IMR-90 (cell line): ENCODE results near the gene GLI1. TPM values are rescaled to one million over a fixed set of nuclear protein-coding genes. Genes with fewer than 3 reads are reported as not detected.
A peak's percentile ranks its signal among the peaks of the same experiment; 100 is the strongest.

Experiments used
- ATAC-seq: fragments of 200-7000 bp; cut with Tn5 transposase; 2 replicates; pipeline ENCODE4 v1.9.1; 2020; ENCODE audit warnings: low read depth, mild to moderate bottlenecking, moderate library complexity
- BruUV-seq: library from RNA; stranded (reverse); fragments of 400-500 nt; replicated peaks from 2 replicates; lab custom pipeline; 2021; lab: Mats Ljungman, UMichigan
- CTCF ChIA-PET: fragments of 300-600 bp; formaldehyde crosslinking; extraction: SDS; loops from one replicate; lab custom pipeline; 2021; ENCODE audit warnings: antibody characterized with exemption; lab: Yijun Ruan, JAX
- POLR2A ChIA-PET: fragments of 300-600 bp; sonication (Branson Sonifier 250); formaldehyde crosslinking; loops from one replicate; lab custom pipeline; 2022; ENCODE audit warnings: antibody characterized with exemption; ENCODE audit not compliant: unreplicated experiment; lab: Charles Lee
- DNase-seq: peaks from one replicate; pipeline ENCODE4 v3.0.0; 2013
- H2AFZ ChIP-seq: replicated peaks from 2 replicates; pipeline ENCODE3; 2013; ENCODE audit warnings: low read length, mild to moderate bottlenecking; ENCODE audit not compliant: poor library complexity
- H2AK5ac ChIP-seq: 2 replicates; pipeline ENCODE4 v1.6.1; 2013; ENCODE audit warnings: low read depth, low read length, inconsistent platforms
- H2AK9ac ChIP-seq: replicated peaks from 2 replicates; pipeline ENCODE3; 2013; ENCODE audit warnings: mild to moderate bottlenecking, low read depth, low read length, moderate library complexity; ENCODE audit not compliant: poor library complexity
- H2BK120ac ChIP-seq: 2 replicates; pipeline ENCODE4 v1.6.1; 2013; ENCODE audit warnings: low read depth, low read length, inconsistent platforms
- H2BK15ac ChIP-seq: 3 replicates; pipeline ENCODE4 v1.6.1; 2013; ENCODE audit warnings: low read depth, low read length, inconsistent platforms
- H2BK20ac ChIP-seq: 2 replicates; pipeline ENCODE4 v1.6.1; 2013; ENCODE audit warnings: low read depth, mild to moderate bottlenecking, inconsistent platforms, low read length, moderate library complexity
- H2BK5ac ChIP-seq: 2 replicates; pipeline ENCODE4 v1.6.1; 2013; ENCODE audit warnings: mild to moderate bottlenecking, low read depth, low read length, inconsistent platforms; ENCODE audit not compliant: poor library complexity, severe bottlenecking
- H3K14ac ChIP-seq: replicated peaks from 2 replicates; pipeline ENCODE4 v1.6.1; 2013; ENCODE audit warnings: low read depth, low read length, inconsistent platforms
- H3K18ac ChIP-seq: 2 replicates; pipeline ENCODE4 v1.6.1; 2013; ENCODE audit warnings: low read depth, low read length, control low read depth
- H3K23ac ChIP-seq: 2 replicates; pipeline ENCODE4 v1.6.1; 2013; ENCODE audit warnings: low read depth, low read length, inconsistent platforms
- H3K27ac ChIP-seq: 2 replicates; pipeline ENCODE4 v1.5.1; 2013; ENCODE audit warnings: mild to moderate bottlenecking, control low read depth, low read length; ENCODE audit not compliant: insufficient read depth
- H3K27me3 ChIP-seq: 2 replicates; pipeline ENCODE4 v1.6.1; 2013; ENCODE audit warnings: low read length; ENCODE audit not compliant: control insufficient read depth, insufficient read depth
- H3K36me3 ChIP-seq: 2 replicates; pipeline ENCODE4 v1.6.1; 2013; ENCODE audit warnings: low read length, mixed read lengths; ENCODE audit not compliant: control insufficient read depth, insufficient read depth
- H3K4ac ChIP-seq: 2 replicates; pipeline ENCODE4 v1.6.1; 2013; ENCODE audit warnings: low read depth, low read length, inconsistent platforms
- H3K4me1 ChIP-seq: 2 replicates; pipeline ENCODE4 v1.6.1; 2013; ENCODE audit warnings: low read length, mixed read lengths; ENCODE audit not compliant: control insufficient read depth, insufficient read depth
- H3K4me2 ChIP-seq: 2 replicates; pipeline ENCODE4 v1.6.1; 2013; ENCODE audit warnings: low read depth, mild to moderate bottlenecking, control low read depth, low read length, moderate library complexity
- H3K4me3 ChIP-seq: 2 replicates; pipeline ENCODE4 v1.5.1; 2013; ENCODE audit warnings: low read depth, mild to moderate bottlenecking, control low read depth, low read length, moderate library complexity; ENCODE audit not compliant: insufficient read depth
- H3K56ac ChIP-seq: 2 replicates; pipeline ENCODE4 v1.6.1; 2013; ENCODE audit warnings: low read length, inconsistent platforms; ENCODE audit not compliant: insufficient read depth; ENCODE audit errors: extremely low read depth
- H3K79me1 ChIP-seq, 2 experiments: 2 replicates each; pipeline ENCODE4 v1.6.1; 2013; ENCODE audit warnings: low read length in 2 of 2, inconsistent platforms in 1 of 2, low read depth in 1 of 2
- H3K9ac ChIP-seq: 2 replicates; pipeline ENCODE4 v1.6.1; 2013; ENCODE audit warnings: low read depth, low read length, control low read depth
- H3K9me1 ChIP-seq: 2 replicates; pipeline ENCODE4 v1.6.1; 2013; ENCODE audit warnings: low read length, inconsistent platforms; ENCODE audit not compliant: insufficient read depth
- H3K9me3 ChIP-seq: 2 replicates; pipeline ENCODE4 v1.6.1; 2013; ENCODE audit warnings: low read length; ENCODE audit not compliant: control insufficient read depth, insufficient read depth
- H4K20me1 ChIP-seq: 2 replicates; pipeline ENCODE4 v1.6.1; 2013; ENCODE audit warnings: low read length, inconsistent platforms; ENCODE audit not compliant: insufficient read depth
- H4K5ac ChIP-seq: 2 replicates; pipeline ENCODE4 v1.6.1; 2013; ENCODE audit warnings: mild to moderate bottlenecking, low read depth, low read length, control low read depth
- H4K8ac ChIP-seq, 2 experiments: 2 replicates each; pipeline ENCODE4 v1.6.1; 2013; ENCODE audit warnings: low read depth in 2 of 2, low read length in 2 of 2, control low read depth in 1 of 2, inconsistent platforms in 1 of 2
- H4K91ac ChIP-seq: 2 replicates; pipeline ENCODE4 v1.6.1; 2013; ENCODE audit warnings: low read depth, low read length, inconsistent platforms; ENCODE audit not compliant: insufficient read depth
- CEBPB ChIP-seq: IDR thresholded peaks from 2 replicates; pipeline ENCODE4 v1.6.1; 2012; ENCODE audit warnings: low read depth, low read length, improper control_type of control experiment
- FOS ChIP-seq: fragments of 150-350 bp; IDR thresholded peaks from 2 replicates; pipeline ENCODE4 v1.6.1; 2016; ENCODE audit warnings: low read depth, low read length
- WGBS, 2 experiments: methylation state at CpG; one replicate each; pipeline versions ENCODE4 v1.1.5 to v1.1.7; 2013; ENCODE audit warnings: missing lambda C conversion rate in 2 of 2; ENCODE audit not compliant: insufficient read length in 1 of 2; ENCODE audit errors: extremely low coverage in 2 of 2; 5-methylcytosine and 5-hydroxymethylcytosine counted together
- dilution Hi-C: fragments of 300-500 bp; cut with HindIII; formaldehyde crosslinking; loops from one replicate; pipeline ENCODE4 v1.14.3; 2018; ENCODE audit warnings: low sequenced_read_pairs; ENCODE audit not compliant: unreplicated experiment
- in situ Hi-C: fragments of 300-500 bp; cut with MboI; formaldehyde crosslinking; loops from 3 replicates; pipeline ENCODE4 v1.14.3; 2019; ENCODE audit warnings: low sequenced_read_pairs, inconsistent platforms, mixed read lengths
- intact Hi-C: fragments of 100-400 bp; cut with micrococcal nuclease; formaldehyde crosslinking; loops from 2 replicates; pipeline ENCODE4 v1.10.0; 2022
- polyA plus RNA-seq, 3 experiments: library from polyadenylated mRNA; depleted of rRNA; stranded (reverse); fragments of >200 nt; gene quantifications; 2 replicates each; pipeline ENCODE4 v1.2.3, GENCODE V29; 2012; ENCODE audit warnings: low replicate concordance in 1 of 3
- total RNA-seq: library from RNA; depleted of rRNA; stranded (reverse); fragments of >200 nt; gene quantifications from 2 replicates; pipeline ENCODE4 v1.2.3, GENCODE V29; 2012

The GLI1 gene
- total and polyA plus RNA-seq, 2 of the 4 experiments (the other 2 are of a cell fraction): 1.3 to 3.8 TPM

GRCh38 chr12:57451233-57451778 lies 8.3 kb upstream of the GLI1 start:
- Histone ChIP-seq H4K91ac (peak overlapping the region; percentile 31), H3K4ac (peak overlapping the region; percentile 77), H3K14ac (peak overlapping the region; percentile 82), H2AK9ac (peak overlapping the region; percentile 33), H2BK20ac (peak overlapping the region; percentile 80; the same call in 1 of the 2 replicates), H2AK5ac (peak overlapping the region; percentile 87), H2BK120ac (peak overlapping the region; percentile 78), H3K23ac (peak overlapping the region; percentile 82; the same call in 1 of the 2 replicates), H3K4me3 (no peak overlapping the region), H3K27ac (no peak overlapping the region), H3K9me3 (no peaks in the 10 kb centered on the region), H3K36me3 (no peaks in the 10 kb centered on the region), H3K27me3 (no peaks in the 10 kb centered on the region), H3K79me1 (peaks cover 0 to 10% of the 10 kb centered on the region in 2 experiments; a peak in 1 of 4 replicates), H2BK15ac (peak overlapping the region; percentile 84; the same call in 2 of the 3 replicates), H3K56ac (no peak overlapping the region), H4K8ac (peak overlapping the region in 1 of 2 experiments; percentile 45; a peak in 2 of 4 replicates), H2AFZ (peak overlapping the region; percentile 79), H3K9ac (no peak overlapping the region), H4K5ac (peak overlapping the region; percentile 37; the same call in 1 of the 2 replicates), H3K4me1 (peaks cover 32% of the 10 kb centered on the region), H3K18ac (peak overlapping the region; percentile 76), H3K4me2 (no peak overlapping the region), H4K20me1 (no peaks in the 10 kb centered on the region), H2BK5ac (peak overlapping the region; percentile 60), H3K9me1 (peaks cover 28% of the 10 kb centered on the region)
- BruUV-seq: no TSS peak
- ChIA-PET POLR2A (no interaction called here), CTCF (interaction anchor here (0.6 to 2.5 kb wide), 4 partner anchors 11 to 179 kb away, joined by 3 to 42 read pairs (median 9); no protein-coding TSS in a partner anchor)
- intact Hi-C loops (loop anchor here (5.0 kb wide), 1 partner anchor 79 kb away; no protein-coding TSS in a partner anchor), in situ Hi-C loops (loop anchor here (5.0 kb wide), 2 partner anchors 139 to 184 kb away; no protein-coding TSS in a partner anchor), dilution Hi-C loops (no loop called here)
- DNase-seq (peak; percentile 38), ATAC-seq (no peak)
- no CpG with 5 or more reads among the region's 6 CpGs for WGBS, 2 experiments
- no peak for TF ChIP-seq FOS
- 0 out of 2 replicates have a peak, but pooled peaks have one; percentile 9 for TF ChIP-seq CEBPB
